OCI-LY7 (cell line): ENCODE results near the gene USH2A. TPM values are rescaled to one million over a fixed set of nuclear protein-coding genes. Genes with fewer than 3 reads are reported as not detected.

Experiments
- BruUV-seq: library from RNA; stranded (reverse); fragments of 400-500 nt; replicated peaks from 2 replicates; lab custom pipeline; 2021; lab: Mats Ljungman, UMichigan
- CTCF ChIA-PET: fragments of 300-600 bp; sonication (Branson Sonifier 250); formaldehyde crosslinking; loops from one replicate; lab custom pipeline; 2022; ENCODE audit warnings: antibody characterized with exemption; ENCODE audit not compliant: unreplicated experiment; lab: Charles Lee
- POLR2A ChIA-PET: fragments of 300-600 bp; sonication (Branson Sonifier 250); formaldehyde crosslinking; loops from one replicate; lab custom pipeline; 2022; ENCODE audit warnings: antibody characterized with exemption; lab: Charles Lee
- DNase-seq: peaks from one replicate; pipeline ENCODE4 v3.0.0-alpha.2; 2015; ENCODE audit warnings: low spot score
- H2AFZ ChIP-seq: fragments of 200-600 bp; sonication (generic), shearing (Covaris generic); 2 replicates; pipeline ENCODE4 v1.6.1; 2014; ENCODE audit warnings: mild to moderate bottlenecking, antibody characterized with exemption, low read length, moderate library complexity
- H3K27ac ChIP-seq: fragments of 200-600 bp; sonication (generic); 2 replicates; pipeline ENCODE4 v1.5.1; 2014; ENCODE audit warnings: mixed run types, low read depth, mild to moderate bottlenecking, moderate library complexity, low read length, inconsistent platforms; ENCODE audit not compliant: poor library complexity, severe bottlenecking
- H3K36me3 ChIP-seq: fragments of 200-600 bp; sonication (generic); 2 replicates; pipeline ENCODE4 v1.6.1; 2014; ENCODE audit warnings: mild to moderate bottlenecking, antibody characterized with exemption, low read length, moderate library complexity, mixed read lengths; ENCODE audit not compliant: insufficient read depth
- H3K4me1 ChIP-seq: fragments of 200-600 bp; sonication (generic); 2 replicates; pipeline ENCODE4 v1.5.1; 2014; ENCODE audit warnings: mild to moderate bottlenecking, low read length; ENCODE audit not compliant: insufficient read depth, poor library complexity, severe bottlenecking
- H3K4me2 ChIP-seq: fragments of 200-600 bp; sonication (generic); 2 replicates; pipeline ENCODE4 v1.6.1; 2014; ENCODE audit warnings: mild to moderate bottlenecking, low read length
- H3K4me3 ChIP-seq: fragments of 200-600 bp; sonication (generic); 2 replicates; pipeline ENCODE4 v1.5.1; 2014; ENCODE audit warnings: mild to moderate bottlenecking, low read depth, low read length; ENCODE audit not compliant: poor library complexity, severe bottlenecking
- H3K79me2 ChIP-seq: fragments of 200-600 bp; sonication (generic); 2 replicates; pipeline ENCODE4 v1.6.1; 2016; ENCODE audit warnings: low read depth, mild to moderate bottlenecking, low read length, moderate library complexity, mixed read lengths; ENCODE audit not compliant: insufficient read depth
- H3K9me2 ChIP-seq: fragments of 200-600 bp; sonication (generic); 2 replicates; pipeline ENCODE4 v1.6.1; 2016; ENCODE audit warnings: mild to moderate bottlenecking, low read length, mixed read lengths; ENCODE audit not compliant: insufficient read depth
- H3K9me3 ChIP-seq: fragments of 200-600 bp; sonication (generic); 2 replicates; pipeline ENCODE4 v1.6.1; 2014; ENCODE audit warnings: mild to moderate bottlenecking, mixed run types, low read length, mixed read lengths
- H4K20me1 ChIP-seq: fragments of 200-600 bp; sonication (generic); 2 replicates; pipeline ENCODE4 v1.6.1; 2014; ENCODE audit warnings: mild to moderate bottlenecking, antibody characterized with exemption, low read length, moderate library complexity, mixed read lengths; ENCODE audit not compliant: insufficient read depth
- EZH2phosphoT487 ChIP-seq: fragments of 200-600 bp; sonication (generic); IDR thresholded peaks from 2 replicates; pipeline ENCODE4 v1.6.1; 2018; ENCODE audit warnings: low read depth, borderline replicate concordance, mild to moderate bottlenecking, mixed run types, antibody characterized with exemption, low read length, moderate library complexity, mixed read lengths
- intact Hi-C: fragments of 100-400 bp; cut with micrococcal nuclease; formaldehyde crosslinking; loops from one replicate; pipeline ENCODE4 v1.10.0; 2022; ENCODE audit not compliant: unreplicated experiment
- total RNA-seq, 2 experiments: library from RNA; depleted of rRNA in 1 of 2; stranded (reverse); fragments of >200 nt in 1 of 2; shearing (Covaris generic) in 1 of 2; gene quantifications; 2 replicates each; pipeline ENCODE4 v1.2.3, GENCODE V29; 2014 to 2022
- TF ChIP-seq, protein P1 (sequence below): fragments of 200-600 bp; sonication (generic); conservative IDR thresholded peaks from 2 replicates; pipeline ENCODE4 v1.5.1; 2014; ENCODE audit warnings: mild to moderate bottlenecking, antibody characterized with exemption, low read length, moderate library complexity, mixed read lengths

Gene USH2A
- total RNA-seq, 2 experiments from 2014 or later = not detected

DNA sequence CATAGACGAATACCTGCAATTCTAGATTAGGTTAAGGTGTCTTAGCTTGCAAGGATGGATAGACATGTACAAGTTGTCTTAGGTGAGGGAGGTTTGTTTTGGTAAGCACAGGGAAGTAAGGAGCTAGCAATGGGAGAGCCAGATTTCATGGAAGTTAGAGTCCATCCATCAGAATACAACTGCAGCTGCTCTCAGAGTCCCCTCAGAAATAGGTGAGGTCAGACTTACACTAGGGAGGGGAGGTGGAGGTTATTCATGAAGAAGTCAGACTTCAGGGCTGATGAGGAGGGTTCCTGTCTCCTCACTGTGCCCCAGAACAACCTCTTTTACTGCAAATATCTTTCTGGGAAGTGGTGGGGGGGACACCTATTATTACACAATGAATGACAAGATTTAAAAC is 770.9 kb downstream of the USH2A start:
- ChIA-PET CTCF (no interaction called here), POLR2A (no interaction called here)
- H3K27ac ChIP-seq = no peak overlapping the region
- no TSS peak for BruUV-seq
- TF ChIP-seq EZH2phosphoT487 = no peak
- TF ChIP-seq, protein P1, sequence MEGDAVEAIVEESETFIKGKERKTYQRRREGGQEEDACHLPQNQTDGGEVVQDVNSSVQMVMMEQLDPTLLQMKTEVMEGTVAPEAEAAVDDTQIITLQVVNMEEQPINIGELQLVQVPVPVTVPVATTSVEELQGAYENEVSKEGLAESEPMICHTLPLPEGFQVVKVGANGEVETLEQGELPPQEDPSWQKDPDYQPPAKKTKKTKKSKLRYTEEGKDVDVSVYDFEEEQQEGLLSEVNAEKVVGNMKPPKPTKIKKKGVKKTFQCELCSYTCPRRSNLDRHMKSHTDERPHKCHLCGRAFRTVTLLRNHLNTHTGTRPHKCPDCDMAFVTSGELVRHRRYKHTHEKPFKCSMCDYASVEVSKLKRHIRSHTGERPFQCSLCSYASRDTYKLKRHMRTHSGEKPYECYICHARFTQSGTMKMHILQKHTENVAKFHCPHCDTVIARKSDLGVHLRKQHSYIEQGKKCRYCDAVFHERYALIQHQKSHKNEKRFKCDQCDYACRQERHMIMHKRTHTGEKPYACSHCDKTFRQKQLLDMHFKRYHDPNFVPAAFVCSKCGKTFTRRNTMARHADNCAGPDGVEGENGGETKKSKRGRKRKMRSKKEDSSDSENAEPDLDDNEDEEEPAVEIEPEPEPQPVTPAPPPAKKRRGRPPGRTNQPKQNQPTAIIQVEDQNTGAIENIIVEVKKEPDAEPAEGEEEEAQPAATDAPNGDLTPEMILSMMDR = no peak
- H4K20me1 ChIP-seq = no peaks in the 10 kb centered on the region
- H2AFZ ChIP-seq = no peak overlapping the region
- H3K4me2 ChIP-seq = no peak overlapping the region
- no peak for DNase-seq
- H3K36me3 ChIP-seq = no peaks in the 10 kb centered on the region
- no peaks in the 10 kb centered on the region for H3K79me2 ChIP-seq
- H3K9me3 ChIP-seq = no peaks in the 10 kb centered on the region
- no peak overlapping the region for H3K4me3 ChIP-seq
- intact Hi-C loops = no loop called here
- H3K4me1 ChIP-seq = no peaks in the 10 kb centered on the region
- H3K9me2 ChIP-seq = no peaks in the 10 kb centered on the region

DNA sequence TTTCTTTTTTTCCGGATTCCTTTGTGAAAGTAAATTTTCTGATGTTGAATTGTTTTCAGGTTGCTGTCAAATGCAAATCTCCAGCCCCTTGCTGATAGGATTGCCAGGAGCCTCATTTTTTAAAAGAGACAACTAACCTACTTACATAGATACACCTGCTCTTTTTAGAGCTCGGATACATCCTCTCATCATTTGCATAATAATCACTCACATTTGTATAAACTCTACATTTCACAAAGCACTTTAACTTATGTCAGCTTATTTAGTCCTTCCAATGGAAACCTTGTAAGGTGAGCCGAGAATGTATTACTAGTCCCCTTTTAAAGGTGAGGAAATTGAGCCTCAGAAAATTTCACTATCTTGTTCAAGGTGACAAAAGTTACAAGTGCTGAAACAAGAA is 771.4 kb downstream of the USH2A start:
- Histone ChIP-seq H3K27ac (no peak overlapping the region), H3K4me3 (no peak overlapping the region), H2AFZ (no peak overlapping the region), H3K4me2 (no peak overlapping the region), H3K9me3 (no peaks in the 10 kb centered on the region), H3K36me3 (no peaks in the 10 kb centered on the region), H3K79me2 (no peaks in the 10 kb centered on the region), H3K4me1 (no peaks in the 10 kb centered on the region), H4K20me1 (no peaks in the 10 kb centered on the region), H3K9me2 (no peaks in the 10 kb centered on the region)
- no peak for DNase-seq
- TF ChIP-seq, protein P1 = no peak
- no peak for TF ChIP-seq EZH2phosphoT487
- BruUV-seq = no TSS peak
- ChIA-PET POLR2A (no interaction called here), CTCF (no interaction called here)
- intact Hi-C loops = no loop called here

DNA sequence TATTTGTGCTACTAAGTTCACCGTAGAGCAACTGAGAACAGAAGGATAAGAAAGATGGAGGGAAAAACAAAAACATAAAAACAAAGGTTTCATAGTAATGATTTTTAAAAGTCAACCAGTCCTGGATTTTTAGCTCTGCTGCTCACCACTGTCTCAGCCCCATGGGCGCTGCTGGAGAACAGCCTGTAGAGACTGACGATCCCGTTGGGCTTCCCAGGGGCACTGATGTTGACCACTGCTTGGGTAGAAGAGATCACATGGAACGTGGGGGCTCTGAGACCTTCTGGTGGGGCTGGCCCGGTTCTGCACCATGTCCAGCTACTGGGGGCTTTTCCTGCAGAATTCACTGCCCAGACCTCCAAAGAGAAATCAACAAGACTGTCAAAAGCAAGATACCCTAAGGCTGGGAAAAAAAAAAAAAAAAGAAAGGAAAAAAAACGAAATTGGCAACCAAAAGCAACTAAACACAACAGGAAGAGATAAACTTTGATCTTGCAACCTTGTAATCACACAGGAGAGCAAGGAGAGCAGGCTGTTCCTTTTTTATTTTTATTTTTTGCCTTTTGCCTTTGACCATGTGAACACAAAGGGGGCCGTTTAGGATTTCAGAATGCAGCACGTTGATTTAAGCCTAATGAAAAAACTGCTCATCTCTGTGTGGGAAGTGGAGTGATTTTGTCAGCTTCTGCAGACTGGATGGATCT is 772.6 kb downstream of the USH2A start:
- H3K9me2 ChIP-seq = no peaks in the 10 kb centered on the region
- ChIA-PET POLR2A (interaction anchor here (0.6 to 0.7 kb wide), 2 partner anchors 1107 to 1860 kb away, joined by 5 read pairs; no protein-coding TSS in a partner anchor), CTCF (no interaction called here)
- no peak overlapping the region for H2AFZ ChIP-seq
- no peak overlapping the region for H3K4me3 ChIP-seq
- H3K36me3 ChIP-seq = no peaks in the 10 kb centered on the region
- DNase-seq = no peak
- H3K4me2 ChIP-seq = no peak overlapping the region
- no peaks in the 10 kb centered on the region for H3K4me1 ChIP-seq
- TF ChIP-seq, protein P1 = no peak
- TF ChIP-seq EZH2phosphoT487 = no peak
- no peaks in the 10 kb centered on the region for H3K9me3 ChIP-seq
- no peak overlapping the region for H3K27ac ChIP-seq
- no peaks in the 10 kb centered on the region for H4K20me1 ChIP-seq
- BruUV-seq = no TSS peak
- H3K79me2 ChIP-seq = no peaks in the 10 kb centered on the region
- intact Hi-C loops = no loop called here
